Measurements from ENCODE around the gene HEBP1.

Gene HEBP1

DNA sequence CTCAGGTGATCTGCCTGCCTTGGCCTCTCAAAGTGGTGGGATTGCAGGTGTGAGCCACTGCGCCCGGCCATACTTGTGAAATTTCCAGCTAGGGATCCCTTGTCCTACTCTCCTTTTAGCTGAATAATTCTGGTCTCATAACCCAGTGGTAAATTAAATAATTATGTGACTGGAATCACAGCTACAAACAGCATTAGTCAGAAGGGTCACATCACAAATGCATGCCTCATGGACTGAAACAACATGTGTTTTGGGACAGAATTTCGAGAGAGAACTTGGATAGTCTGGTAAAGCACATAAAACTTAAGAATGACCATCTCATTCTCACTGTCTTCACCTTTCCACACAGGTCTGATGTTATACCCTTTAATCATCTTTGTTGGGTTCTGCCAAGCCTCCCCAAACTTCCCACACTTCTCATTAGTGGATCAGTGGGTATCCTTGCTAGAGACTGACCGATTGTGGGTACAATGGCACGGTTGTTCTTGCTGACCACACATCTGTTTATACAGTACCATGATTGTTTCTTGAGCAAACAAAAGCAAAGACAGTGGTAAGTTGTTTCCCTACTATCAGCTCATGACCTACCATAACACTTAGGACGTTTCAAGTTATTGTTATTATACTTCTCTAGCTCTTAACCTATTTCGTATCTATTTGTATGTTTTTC, 53.2 kb downstream of the HEBP1 start:
- no peak for DNase-seq

GRCh38 chr12:12945591-12945990, 54.5 kb downstream of the HEBP1 start:
- no peak for DNase-seq

GRCh38 chr12:12943586-12944260, 56.3 kb downstream of the HEBP1 start:
- DNase-seq, result no peak

DNA sequence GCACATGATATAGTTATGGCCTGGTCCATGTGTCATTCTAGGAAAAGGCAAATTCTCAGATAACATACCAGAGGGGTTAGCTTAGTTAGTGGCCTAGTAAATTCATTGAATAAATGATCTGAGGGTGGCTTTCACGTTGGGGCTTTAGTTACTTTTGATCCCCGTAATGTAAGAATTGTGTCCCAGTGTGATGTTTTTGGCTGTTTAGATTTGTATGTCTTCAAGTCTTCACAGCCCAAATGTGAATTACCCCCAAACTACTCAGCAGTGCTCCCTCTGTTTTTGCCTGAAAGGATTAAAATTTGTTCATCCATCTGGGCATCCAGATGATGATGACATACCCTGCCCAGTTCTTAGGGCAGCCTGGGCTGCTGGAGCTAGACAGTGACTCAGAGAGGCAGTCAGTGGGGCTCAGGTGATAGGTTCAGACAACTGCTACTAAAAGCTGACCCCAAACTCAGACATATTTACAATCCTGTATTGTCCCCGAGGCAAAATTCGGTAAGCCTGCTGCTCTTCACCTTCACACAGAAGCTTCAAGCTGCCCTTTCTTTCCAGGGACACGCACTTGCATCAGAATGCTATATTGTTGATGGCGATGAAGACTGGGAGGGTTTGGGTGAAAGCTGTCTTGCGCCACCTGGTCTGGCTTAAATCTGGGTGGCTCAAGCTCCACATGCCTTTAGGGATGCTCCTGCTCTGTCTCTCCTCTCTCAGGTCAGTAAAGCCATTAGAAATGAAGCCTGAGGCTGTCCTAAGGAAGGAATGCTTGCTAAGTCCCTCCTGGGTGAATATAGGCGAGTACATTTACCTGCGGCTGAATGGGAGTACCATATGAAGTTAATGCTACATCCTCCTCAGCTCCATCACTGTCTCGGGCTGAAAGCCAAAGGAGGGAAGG, 58.4 kb downstream of the HEBP1 start:
- no peak for DNase-seq

DNA sequence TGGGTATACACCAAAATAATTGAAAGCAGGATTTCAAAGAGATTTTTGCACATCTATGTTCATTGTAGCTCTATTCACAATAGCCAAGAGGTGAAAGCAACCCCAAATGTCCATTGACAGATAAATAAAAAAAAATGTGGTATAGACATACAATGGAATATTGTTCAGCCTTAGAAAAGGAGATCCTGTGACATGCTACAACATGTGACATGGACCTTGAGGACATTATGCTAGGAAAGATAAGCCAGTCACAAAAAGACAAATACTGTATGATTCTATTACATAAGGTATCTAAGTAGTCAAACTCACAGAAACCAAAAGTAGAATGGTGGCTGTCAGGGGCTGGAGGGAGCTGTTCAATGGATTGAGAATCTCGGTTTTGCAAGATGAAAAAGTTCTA, 60.2 kb downstream of the HEBP1 start:
- no peak for DNase-seq

GRCh38 chr12:12938541-12938940, 61.5 kb downstream of the HEBP1 start:
- DNase-seq, result no peak

- no peak for DNase-seq
Observed at GRCh38 chr12:12936983-12937491, 63.0 kb downstream of the HEBP1 start.

DNA sequence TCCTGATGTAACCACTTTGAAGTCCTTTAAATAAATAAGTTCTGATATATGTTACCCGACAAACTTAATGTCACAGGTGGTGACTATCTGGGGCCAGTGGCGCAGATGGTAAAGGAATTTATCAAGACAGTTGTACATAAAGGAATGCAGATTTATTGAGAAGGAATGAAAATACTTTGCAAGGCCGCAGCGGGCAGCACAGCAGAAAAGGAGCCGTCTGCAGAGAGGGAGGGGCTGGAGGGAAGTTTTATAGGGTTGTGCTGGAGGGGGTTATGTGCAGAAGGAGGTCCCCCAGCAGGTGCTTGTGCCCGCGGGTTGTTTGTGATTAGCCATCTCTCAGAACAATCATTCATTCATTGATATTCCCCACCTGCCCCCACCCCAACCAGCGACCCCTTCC, 65.5 kb downstream of the HEBP1 start:
- DNase-seq, result no peak

GRCh38 chr12:12933742-12934141, 66.3 kb downstream of the HEBP1 start:
- no peak for DNase-seq

DNA sequence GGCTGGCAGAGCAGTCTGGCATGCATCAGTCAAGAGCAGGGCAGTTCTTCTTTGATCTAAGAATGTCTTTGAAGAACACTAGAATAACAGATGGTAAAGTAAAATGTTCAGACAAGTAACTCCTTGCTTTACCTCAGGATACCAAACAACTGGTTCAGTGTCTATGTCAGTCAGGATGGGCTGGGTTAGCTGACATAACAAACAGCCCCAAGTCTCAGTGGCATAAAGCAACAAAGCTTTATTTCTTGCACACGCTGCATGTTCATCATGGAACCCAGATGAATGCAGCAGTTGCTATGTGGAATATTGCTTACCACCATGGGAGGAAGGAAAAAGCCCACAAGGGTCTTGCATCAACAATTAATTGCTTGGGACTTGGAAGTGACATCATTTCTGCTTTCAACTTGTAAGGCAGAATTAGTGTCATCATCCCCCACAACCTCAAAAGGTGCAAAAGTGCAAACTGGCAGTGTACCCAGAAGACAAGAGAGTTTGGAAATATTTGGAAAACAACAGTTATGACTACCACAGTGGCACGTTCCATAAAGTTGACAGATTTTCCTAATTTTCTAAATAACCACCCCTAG, 69.3 kb downstream of the HEBP1 start:
- DNase-seq, result no peak

GRCh38 chr12:12929696-12930095, 70.4 kb downstream of the HEBP1 start:
- no peak for DNase-seq

GRCh38 chr12:12927211-12928079, 72.6 kb downstream of the HEBP1 start:
- DNase-seq, result peak; percentile 72

GRCh38 chr12:12926571-12927071, 73.4 kb downstream of the HEBP1 start:
- no peak for DNase-seq

DNA sequence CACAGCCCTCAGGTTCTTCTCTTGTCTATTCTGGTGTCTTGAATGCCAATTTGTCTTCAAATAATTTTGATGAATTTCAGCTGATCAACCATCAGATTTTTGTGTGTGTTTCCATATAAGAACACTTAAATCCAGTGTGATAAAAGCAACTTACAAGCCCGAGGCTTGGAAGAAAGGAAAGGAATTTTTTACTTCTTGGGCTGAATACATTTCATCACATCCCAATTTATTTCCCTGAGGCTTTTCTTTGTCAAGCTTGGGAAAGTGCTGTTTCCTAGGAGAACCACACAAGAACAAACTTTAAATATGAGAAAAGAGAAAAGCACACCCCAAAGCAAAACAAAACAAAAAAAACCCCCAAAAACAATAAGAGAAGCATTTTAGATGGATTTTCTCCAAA, 74.7 kb downstream of the HEBP1 start:
- DNase-seq, result no peak

All from NCI-H1694 (cell line).